Hematopoietic multipotent progenitor cell treated with erythropoietin and hydrocortisone succinate and interleukin-3 and kit ligand, for 17 days (in vitro differentiated cells): ENCODE results near the gene CCNI.
"Not testable (repeated sequence)": the region's sequence is repeated elsewhere in the genome, so short reads cannot be mapped to it uniquely, and the experiment has no call there.

Source experiments
- DNase-seq: peaks from one replicate; pipeline ENCODE4 v3.0.0-alpha.2; 2015; ENCODE audit warnings: low spot score

Gene CCNI

DNA sequence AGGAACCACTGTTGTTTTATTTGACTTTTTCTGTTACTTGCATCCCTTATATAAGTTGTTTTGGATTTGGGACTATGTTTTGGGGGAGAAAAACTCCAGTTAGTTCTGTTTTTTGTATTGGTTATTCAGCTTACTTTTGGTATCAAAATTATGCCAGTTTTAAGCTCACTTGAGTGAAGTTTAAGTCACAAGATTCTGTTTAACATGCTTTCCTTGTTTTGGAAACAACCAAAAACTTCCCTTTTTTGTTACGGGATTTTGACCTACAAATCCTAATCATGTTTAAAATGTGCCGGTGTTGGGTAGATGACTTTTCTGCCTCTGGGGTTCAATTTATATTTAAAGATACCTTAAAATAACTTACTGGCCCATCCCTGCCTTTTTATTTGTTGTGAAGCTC, 36.0 kb downstream of the CCNI start:
- no peak for DNase-seq

DNA sequence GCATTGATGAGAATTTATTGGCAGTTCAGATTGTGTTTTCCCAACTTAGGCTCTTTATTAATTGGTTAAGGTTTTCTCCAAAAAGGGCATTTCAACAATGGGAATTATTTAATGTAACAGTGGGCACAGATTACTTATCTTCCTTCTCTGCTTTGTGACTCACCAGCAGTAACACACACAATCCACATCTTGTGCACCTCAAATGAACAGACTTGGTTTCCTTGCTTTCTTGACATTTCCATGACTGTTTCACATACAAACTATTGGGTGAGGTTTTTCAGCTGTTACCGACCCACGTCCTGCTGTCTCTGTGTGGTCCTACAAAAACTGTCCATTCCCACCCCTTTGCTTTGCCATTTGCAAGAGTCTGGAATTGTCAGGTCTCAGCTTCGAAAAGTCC, 38.1 kb downstream of the CCNI start:
- DNase-seq, result no peak

DNA sequence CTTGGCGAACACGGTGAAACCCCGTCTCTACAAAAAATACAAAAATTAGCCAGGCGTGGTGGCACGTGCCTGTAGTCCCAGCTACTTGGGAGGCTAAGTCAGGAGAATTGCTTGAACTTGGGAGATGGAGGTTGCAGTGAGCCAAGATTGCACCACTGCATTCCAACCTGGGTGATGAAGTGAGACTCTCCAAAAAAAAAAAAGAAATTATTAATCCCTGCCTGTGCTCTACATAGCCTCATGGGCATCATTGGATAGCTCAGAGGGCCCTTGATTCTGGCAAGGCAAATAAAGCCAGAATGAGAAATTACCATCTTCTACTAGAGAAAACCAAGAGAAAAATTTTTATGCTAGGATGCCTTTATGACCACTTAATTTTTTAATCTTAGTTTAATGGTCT, 38.6 kb downstream of the CCNI start:
- DNase-seq, result not testable (repeated sequence)

DNA sequence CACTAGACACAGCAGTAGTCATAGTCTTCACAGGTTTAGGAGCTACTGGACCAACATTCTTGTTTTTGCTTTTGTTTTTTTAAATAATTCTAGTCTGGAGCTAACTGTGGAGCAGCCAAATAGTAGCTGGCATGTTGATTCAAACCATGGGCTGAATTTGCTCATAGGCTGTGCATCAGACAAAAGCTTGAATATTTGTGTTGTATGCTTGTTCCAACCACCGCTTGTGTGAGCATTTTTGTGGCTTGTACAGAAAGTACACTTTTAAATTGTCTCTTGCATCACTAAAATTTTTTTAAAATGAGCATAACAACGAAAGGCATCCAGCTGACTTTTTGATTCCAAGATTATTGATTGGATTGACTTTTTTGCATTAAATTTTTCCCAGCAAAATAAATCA, 39.6 kb downstream of the CCNI start:
- DNase-seq, result no peak

DNA sequence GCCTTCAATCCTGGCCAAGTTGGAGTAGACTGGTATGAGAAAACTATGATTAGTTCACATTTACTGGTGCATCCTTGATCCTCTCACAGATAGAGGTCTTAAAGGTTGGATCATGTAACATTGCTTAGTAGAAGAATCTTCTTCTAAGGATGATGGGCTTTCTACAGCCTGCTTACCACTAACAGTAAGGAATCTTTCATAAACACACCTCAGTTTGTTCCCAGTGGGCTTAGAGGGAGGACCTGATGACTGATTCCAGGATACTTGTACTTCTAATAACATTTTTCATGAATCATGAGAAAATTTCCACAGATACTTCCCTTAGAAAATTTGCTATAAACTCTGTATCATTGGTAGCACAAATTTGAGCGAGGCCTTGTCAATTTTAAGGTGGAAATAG, 40.6 kb downstream of the CCNI start:
- DNase-seq, result no peak

DNA sequence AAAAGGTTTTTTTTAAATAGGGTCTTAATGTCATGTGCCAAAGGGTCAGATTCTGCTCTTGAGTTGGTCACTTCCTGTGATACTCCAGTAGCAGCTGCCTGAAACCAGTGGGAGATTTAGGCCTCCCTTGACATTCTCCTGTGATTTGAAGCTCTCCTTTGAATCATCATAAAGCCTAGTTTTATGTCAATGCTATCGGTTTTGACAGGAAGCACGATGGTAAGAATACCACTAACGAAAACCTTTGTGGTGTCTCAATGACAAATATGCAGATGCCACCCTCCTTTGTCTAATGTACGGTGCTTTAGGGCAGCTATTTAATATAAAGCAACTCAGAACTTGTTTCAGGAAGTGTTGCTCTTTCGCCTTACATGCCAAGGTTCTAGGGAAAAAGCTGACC, 44.2 kb downstream of the CCNI start:
- no peak for DNase-seq

DNA sequence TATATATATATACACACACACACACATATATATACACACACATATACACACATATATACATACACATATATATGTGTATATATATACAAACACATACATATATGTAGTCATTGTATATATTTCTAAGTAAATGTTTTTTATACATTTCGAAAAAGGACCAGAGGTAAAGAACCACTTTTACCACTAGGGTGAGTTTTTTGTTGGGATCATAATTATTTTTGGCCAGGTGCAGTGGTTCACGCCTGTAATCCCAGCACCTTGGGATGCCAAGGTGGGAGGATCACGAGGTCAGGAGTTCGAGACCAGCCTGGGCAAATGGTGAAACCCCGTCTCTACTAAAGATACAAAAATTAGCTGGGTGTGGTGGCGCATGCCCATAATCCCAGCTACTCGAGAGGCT, 46.0 kb downstream of the CCNI start:
- DNase-seq, result not testable (repeated sequence)

DNA sequence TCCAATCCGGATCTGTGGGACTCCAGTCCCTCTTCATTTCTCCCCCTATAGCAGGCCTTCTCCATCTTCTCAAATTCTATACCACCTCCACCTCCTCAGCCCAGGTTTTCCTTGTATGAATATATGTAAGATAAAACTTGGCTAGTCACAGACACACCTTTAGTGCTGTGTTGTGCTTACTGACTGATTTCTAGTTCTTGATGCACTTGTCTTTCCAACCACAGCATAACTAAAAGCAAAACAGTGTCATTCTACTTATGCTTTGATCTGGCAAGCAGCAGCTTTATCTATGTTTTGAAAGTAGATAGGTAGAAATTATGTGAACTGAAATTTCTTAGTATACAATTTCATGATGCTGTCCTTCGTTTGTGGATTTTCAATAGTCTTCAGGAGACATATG, 47.5 kb downstream of the CCNI start:
- no peak for DNase-seq

DNA sequence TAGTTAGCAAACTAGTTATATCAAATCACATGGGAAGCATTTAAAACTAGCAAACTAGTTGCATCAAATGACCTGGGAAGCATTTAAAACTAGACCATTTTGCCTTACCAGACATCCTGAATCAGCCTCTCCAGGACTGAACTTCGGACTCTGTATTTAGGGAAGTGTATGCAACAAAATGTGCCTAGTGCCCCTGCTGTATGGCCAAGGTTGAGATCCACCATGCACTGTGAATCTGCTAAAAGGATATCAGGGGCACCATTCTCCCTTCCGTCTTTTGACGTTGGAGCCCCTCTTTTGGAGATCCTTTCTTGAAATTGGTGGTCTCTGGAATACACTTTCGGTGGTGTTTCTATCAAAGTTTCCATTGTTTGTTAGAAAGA, 49.5 kb downstream of the CCNI start:
- DNase-seq, result no peak

DNA sequence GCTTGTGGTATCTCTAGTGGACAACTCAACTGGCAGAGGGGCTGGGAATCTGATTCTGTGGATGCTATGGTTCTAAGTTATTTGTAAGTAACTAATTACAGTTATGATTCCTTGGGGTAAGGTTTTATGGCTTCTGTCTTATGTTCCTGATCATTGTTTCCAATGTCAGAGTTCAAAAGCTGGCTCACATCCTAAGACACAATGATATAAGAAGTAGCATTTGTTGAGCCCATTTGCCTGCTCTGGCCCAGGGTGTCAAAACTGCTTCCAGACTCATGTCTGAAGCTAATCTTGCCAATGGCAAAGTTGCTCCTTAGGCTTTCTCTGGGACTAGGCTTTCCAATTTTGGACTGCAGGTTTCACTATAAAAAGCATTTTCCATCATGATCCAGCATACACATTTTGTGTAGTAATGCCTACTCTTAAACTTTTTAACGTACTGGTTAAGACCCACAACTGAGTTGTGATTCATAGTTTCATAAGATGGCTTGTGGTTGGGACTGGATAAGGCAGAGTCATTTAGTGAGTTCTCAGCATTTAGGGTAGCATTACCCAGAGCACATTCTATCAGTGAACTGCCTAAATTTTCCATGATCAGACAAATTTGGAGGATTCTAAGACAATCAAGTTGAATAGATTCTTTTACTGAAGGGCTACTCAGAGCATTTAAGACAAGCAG, 50.0 kb downstream of the CCNI start:
- no peak for DNase-seq

DNA sequence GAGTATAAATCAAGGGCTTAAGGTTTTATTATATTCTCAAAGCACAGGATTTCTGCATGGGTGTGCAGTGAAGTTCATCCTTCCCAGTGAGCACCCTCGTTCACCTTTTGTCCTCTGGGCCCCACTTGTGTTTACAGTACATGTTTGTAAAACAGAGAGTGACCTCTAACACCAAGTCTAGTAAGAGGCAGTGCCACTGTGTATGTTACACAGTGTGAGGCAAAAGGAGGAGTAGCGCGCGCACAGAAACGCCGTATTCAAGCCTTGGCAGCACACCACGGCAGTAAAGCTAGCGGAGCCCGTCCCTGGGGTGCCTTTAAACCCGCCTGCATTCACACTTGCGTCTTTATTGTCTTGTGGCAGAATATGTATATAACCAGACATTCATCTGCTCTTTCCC, 51.9 kb downstream of the CCNI start:
- DNase-seq, result no peak

DNA sequence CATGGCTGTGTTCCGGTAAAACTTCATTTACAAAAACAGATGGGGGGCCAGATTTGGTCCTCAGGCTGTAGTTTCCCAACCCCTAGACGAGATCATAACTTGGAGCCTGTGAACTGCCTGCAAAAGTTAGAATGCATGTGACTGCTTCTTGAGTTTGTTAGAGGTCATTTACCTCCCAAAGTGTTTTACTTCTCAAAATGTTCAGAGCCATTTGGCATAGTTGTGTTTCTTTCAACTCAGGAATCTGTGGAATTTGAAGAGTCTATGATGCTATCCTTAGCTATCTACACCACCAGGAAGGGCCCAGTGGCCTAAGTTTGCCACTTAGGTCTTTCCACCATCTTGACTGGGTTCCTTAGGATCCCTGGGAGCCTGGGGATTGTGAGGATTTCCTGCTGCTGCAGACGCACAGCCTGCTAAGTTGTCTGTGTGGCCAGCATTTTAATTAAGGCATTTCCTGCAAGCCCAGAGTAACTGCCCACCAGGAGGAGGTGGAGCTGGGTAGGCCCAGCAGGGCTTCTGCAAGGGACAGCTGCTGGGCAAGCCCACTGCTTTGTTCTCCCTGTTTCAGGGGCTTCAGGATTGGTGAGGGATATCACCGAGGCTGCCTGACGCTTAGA, 53.1 kb downstream of the CCNI start:
- DNase-seq, result no peak

DNA sequence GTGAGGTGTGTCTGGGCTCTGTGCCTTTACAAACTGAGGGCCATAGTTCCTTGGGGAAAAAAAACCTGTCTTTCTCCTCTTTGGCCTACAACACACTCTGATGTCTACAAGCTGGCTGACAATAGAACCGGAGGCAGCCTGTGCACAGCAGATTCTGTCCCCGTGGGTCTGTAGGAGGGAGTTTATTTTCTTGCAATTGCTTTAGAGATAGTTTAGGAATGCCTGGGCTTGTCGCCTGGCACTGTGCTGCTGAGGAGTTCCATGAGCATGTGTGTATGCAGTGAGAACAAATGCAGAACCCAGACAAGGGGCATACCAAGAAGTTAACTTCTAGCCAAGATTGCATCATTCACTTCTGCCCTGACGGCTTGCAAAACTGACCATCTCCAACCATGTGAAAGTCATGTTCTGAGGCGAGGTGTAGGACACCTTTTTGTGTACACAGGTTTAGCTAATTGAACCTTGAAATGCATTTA, 54.1 kb downstream of the CCNI start:
- no peak for DNase-seq

DNA sequence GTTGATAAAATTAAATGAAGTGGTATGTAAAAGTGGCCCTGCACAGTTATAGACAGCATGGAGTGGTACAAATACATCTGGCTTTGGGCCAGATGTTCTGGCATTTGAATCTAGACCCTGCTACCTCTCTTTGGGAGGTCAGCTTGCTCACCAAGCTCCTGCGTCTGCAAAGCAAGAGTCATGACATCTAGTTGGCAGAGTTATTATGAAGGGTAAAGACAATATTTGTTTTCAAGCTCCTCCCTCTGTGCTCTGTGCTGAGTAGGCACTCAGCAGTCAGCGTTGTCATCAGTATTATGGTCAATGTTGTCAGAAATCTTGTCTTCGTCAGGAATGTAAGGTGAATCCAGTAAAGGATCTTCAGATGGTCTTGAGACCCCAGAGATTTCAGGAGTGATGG, 55.8 kb downstream of the CCNI start:
- no peak for DNase-seq

DNA sequence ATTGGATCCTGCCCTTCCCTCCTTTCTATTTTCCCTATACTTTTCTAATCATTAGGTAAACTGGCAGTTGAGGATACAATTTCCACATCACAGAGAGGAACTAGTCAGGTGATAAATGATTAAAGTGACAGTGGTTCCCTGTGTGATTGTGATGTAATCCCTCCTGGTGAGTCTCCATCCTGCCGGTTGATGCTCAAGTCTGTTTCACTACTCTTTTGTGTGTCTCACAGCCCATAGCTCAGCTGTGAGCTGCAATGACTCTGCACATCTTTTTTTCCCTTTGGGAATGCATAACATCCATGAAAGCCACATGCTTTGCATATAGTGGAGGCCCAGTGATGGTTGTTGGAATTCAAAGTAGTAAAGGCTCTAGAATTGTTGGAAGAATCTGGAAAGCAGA, 60.4 kb downstream of the CCNI start:
- no peak for DNase-seq

DNA sequence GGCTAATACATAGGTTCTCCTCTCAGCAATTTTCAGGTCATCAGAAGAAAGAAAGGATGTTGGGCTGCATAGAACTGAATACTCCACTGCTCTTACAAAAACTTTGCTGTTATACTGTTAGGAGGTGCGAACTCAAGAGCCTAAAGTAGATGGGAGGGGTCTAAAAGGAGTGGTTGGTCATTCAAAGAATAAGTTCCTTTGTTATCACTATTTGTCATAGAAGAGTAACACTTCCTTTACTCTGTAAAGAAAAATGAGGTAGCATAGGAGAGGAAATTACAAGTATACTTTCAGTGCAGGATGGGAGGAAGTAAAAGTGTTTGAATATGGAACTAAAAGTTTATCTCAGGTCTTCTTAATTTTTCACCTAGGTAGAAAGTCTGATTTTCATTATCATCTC, 61.5 kb downstream of the CCNI start:
- no peak for DNase-seq

DNA sequence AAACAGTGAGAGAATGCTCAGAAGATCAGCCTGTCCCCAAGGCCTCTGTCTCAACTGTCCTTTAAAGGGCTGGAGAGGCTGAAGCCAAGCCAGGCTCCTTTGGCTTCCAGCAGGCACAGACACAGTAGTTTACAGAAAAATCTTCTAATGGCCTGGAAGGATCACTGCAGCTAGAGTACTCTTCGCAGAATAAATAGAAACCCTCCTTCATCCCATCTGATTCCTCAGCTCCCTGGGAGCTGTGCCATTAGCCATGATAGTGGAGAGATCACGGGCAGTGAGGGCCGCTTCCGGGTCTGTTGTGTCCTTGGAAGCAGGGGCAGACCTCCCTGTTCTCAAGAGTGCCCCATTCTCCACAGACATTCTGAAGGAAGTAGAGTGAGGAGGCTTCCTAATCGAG, 63.1 kb downstream of the CCNI start:
- DNase-seq, result no peak

DNA sequence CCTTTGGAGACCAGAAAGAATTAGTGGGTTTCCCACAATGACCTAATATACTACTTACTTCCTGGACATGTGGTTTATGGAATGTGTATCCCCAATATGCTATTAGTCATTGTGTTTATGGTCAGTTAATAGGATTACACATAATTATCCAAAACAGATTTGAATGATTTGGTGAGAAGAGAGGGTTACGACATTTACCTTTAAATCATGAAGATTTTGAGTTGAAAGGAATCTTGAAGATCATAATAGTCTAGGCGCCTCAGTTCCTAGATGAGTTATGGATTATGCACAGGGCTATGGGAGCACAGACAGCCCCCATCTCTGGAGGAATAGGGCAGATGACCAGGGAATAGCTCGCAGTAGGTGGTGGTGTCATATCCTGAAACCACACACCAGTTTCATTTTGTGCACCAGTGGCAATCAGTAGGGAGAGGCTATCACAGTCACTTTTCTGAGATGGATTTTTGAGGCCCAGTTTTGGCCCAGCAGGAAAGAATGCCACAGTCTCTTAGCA, 64.9 kb downstream of the CCNI start:
- DNase-seq, result no peak

DNA sequence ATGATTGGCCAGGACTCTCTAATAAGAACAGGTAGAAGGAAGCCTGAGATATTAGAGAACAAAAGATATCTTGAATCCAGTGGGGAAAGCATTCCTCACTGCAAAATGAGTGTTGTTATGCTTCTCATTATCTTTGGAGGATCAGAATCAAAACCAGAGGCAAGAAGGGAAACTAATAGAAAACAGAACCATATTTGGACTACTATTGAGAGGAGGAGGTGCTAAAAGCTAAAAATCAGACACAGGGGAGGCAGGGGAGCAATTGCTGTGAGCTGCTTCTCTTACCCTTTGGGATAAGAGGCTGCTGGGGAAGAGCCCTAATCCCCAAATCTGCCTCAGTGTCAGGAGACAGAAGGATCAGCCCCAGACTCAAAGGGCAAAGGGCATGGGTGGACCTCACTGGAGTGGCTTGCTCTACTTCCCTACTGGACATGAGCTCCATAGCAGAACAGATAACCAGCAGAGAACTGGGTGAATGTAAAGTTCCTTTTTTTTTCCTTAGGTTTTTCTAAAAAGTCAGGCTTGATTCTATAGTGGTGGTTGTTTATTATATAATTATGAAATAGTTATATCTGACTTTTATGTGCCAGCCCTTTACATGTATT, 66.2 kb downstream of the CCNI start:
- DNase-seq, result no peak

DNA sequence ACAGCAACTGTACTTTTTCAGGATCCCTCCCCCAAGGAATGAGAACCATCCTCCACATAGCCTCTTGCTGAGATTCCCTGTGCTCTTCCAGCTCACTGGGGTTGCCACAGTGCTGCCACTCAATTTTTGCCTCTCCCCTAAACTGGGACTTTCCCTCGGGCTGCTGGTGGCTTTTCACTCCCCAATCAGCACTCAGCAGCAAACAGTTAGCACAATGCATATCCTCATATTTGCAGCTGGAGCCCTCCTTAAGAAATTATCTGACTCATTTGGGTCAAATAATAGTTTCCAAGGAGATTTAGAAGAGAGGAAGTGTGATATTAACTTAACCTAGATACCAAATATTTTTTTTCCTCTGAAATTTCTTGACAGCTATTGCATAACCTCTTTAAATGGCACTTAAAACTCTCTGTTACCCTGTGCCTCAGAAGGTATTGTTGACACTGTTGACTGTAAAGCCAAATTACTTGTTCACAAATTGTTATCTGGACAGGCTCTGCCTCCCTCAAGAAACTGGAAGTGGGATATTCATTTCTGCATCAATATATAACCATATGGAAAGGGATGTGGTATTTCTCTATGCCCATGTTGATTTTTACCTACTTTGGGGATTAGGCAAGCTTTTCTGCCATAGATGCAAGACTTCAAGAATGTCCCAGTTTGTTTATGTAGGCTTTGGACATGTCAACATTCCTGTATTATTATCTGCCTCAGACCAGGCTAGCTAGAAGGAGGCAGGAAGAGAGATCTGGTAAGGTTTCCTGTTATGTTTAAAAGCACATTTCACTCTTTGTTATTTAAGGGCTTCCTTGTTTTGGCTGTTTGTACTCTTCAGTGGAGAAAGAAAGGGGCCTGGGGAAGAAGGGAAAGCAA, 68.2 kb downstream of the CCNI start:
- DNase-seq, result no peak

DNA sequence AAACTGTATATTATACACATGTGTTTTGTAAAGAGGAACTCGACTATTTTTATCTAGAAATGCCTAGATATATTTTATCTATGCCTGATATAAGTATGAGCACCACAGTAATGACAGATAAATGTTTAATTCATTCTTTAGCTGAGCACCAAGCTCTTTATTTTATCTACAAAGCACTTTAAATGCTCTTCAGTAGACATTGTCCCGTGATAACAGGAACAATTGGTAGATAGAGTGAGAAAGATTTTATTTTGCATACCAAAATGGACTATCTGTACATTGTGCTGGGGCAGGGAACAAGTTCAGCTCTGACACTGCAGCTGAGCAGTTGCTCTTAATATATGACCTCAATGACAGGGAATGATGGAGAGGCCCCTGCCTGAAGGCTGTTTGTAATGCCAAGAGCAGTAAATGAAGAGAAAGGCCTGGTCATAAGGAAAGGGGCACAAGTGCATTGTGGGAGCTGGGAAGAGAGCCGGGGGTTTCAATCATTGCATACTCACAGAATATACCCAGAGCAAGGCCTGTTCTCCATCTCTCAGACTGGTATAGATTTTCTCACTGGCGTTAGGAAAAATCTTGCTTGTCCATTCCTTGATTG, 68.9 kb downstream of the CCNI start:
- DNase-seq, result no peak

DNA sequence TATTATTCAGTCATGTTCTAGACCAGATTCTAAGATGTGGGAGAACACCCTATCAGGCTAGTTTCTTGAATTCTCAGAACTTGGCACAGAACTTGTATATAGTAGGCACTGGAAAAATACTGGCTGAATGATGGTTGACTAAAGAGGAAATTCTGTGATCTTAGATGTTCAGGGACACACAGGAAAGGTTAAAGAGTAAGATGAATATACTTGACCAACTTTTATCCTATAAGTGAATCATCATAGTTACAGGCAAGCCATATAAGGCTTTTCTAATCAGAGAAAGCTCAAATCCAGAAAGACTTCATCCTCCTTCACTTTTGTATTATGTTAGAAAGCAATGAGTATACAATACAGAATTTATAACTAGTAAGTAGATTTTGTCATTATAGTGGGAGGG, 72.4 kb downstream of the CCNI start:
- DNase-seq, result no peak
